Fibroblast of pulmonary artery (primary cell): Measurements from ENCODE around the gene CACYBP.

Experiments
- DNase-seq: peaks from one replicate; pipeline ENCODE4 v3.0.0-alpha.2; 2010; ENCODE audit warnings: low read depth
- H3K4me3 ChIP-seq: replicated peaks from 2 replicates; pipeline ENCODE4 v1.5.1; 2011; ENCODE audit warnings: low read depth, mild to moderate bottlenecking, control low read depth, low read length, moderate library complexity
- TF ChIP-seq, protein P1 (sequence below): IDR thresholded peaks from 2 replicates; pipeline ENCODE4 v1.5.1; 2011; ENCODE audit warnings: mild to moderate bottlenecking, control low read depth, low read length, inconsistent platforms; ENCODE audit errors: missing control alignments

The CACYBP gene

GRCh38 chr1:175050992-175051391 lies 51.2 kb downstream of the CACYBP start:
- DNase-seq = no peak
- H3K4me3 ChIP-seq = no peak overlapping the region
- TF ChIP-seq, protein P1, sequence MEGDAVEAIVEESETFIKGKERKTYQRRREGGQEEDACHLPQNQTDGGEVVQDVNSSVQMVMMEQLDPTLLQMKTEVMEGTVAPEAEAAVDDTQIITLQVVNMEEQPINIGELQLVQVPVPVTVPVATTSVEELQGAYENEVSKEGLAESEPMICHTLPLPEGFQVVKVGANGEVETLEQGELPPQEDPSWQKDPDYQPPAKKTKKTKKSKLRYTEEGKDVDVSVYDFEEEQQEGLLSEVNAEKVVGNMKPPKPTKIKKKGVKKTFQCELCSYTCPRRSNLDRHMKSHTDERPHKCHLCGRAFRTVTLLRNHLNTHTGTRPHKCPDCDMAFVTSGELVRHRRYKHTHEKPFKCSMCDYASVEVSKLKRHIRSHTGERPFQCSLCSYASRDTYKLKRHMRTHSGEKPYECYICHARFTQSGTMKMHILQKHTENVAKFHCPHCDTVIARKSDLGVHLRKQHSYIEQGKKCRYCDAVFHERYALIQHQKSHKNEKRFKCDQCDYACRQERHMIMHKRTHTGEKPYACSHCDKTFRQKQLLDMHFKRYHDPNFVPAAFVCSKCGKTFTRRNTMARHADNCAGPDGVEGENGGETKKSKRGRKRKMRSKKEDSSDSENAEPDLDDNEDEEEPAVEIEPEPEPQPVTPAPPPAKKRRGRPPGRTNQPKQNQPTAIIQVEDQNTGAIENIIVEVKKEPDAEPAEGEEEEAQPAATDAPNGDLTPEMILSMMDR = no peak

DNA sequence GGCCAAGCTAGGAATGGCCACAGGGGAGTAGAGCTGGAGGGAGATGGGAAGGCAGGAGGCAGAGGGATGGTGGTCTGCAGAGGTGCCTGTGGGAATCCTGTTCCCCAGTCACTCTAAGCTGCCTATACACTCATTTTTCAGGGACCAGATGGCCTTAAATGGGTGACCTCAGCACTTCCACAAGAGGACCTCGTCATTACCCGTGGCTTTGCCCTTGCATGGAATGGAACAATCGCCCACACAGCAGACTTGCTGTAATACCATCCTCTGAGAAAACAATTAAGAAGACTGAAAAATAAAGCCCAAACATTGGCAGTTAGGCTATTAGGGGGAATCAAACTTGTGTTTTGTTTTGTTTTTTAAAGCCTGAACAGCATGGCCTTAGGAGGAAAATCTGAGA lies 55.0 kb downstream of the CACYBP start:
- DNase-seq = no peak
- TF ChIP-seq, protein P1 = no peak

More for the DNA sequence above, 55.0 kb downstream of the CACYBP start:
- no peak overlapping the region for H3K4me3 ChIP-seq
